ENCODE measurements around the gene KDM5C.

- TF ChIP-seq POLR2A (IDR thresholded peaks at IDR 0.05; ENCODE audit: control extremely low read depth in 1 of 2, low read depth in 2 of 2, low read length in 2 of 2) (no peak), CTCF (IDR thresholded peaks at IDR 0.05; ENCODE audit: control extremely low read depth in 1 of 3, insufficient read depth in 1 of 3, low read depth in 1 of 3, low read length in 3 of 3) (no peak), SP1 (IDR thresholded peaks at IDR 0.05; ENCODE audit: low read depth, low read length) (no peak), PHF8 (conservative IDR thresholded peaks at IDR 0.05; ENCODE audit: low read depth, low read length) (no peak), RFX5 (IDR thresholded peaks at IDR 0.05; ENCODE audit: borderline replicate concordance, low read depth, low read length) (no peak), GABPA (IDR thresholded peaks at IDR 0.05; ENCODE audit: borderline replicate concordance, insufficient read depth, low read length) (no peak)
Observed at GRCh38 chrX:53247928-53248327, 22.9 kb upstream of the KDM5C start.

Measured in H1 (cell line).